Mesothelial cell of epicardium (in vitro differentiated cells): ENCODE measurements around the gene TP73. TPM values are rescaled to one million over a fixed set of nuclear protein-coding genes. Genes with fewer than 3 reads are reported as not detected.

Experiments
- DNase-seq, 2 experiments: peaks; one replicate each; pipeline ENCODE4 v3.0.0; 2021; ENCODE audit warnings: low spot score in 2 of 2; ENCODE audit not compliant: unreplicated experiment in 2 of 2
- H3K27ac Mint-ChIP-seq: 2 replicates; pipeline ENCODE4 v1.8.0; 2021; ENCODE audit warnings: mixed read lengths
- H3K27me3 Mint-ChIP-seq: 2 replicates; pipeline ENCODE4 v1.8.0; 2021; ENCODE audit warnings: low read depth, mixed read lengths
- H3K36me3 Mint-ChIP-seq: 2 replicates; pipeline ENCODE4 v1.8.0; 2021; ENCODE audit warnings: mixed read lengths
- H3K4me1 Mint-ChIP-seq: 2 replicates; pipeline ENCODE4 v1.8.0; 2021; ENCODE audit warnings: mixed read lengths
- H3K4me3 Mint-ChIP-seq: 2 replicates; pipeline ENCODE4 v1.8.0; 2021; ENCODE audit warnings: mild to moderate bottlenecking, moderate library complexity, mixed read lengths
- H3K9me3 Mint-ChIP-seq: 2 replicates; pipeline ENCODE4 v1.8.0; 2021; ENCODE audit warnings: mixed read lengths
- CTCF ChIP-seq: fragments of 200-600 bp; sonication (generic); IDR thresholded peaks from one replicate; pipeline ENCODE4 v1.5.0; 2021; ENCODE audit warnings: antibody characterized with exemption; ENCODE audit not compliant: unreplicated experiment
- total RNA-seq: library from RNA; stranded (reverse); gene quantifications from 3 replicates; pipeline ENCODE4 v1.2.1, GENCODE V29; 2021

The TP73 gene
- total RNA-seq, 1 donor from 2014 or later, result 1.4 TPM

DNA sequence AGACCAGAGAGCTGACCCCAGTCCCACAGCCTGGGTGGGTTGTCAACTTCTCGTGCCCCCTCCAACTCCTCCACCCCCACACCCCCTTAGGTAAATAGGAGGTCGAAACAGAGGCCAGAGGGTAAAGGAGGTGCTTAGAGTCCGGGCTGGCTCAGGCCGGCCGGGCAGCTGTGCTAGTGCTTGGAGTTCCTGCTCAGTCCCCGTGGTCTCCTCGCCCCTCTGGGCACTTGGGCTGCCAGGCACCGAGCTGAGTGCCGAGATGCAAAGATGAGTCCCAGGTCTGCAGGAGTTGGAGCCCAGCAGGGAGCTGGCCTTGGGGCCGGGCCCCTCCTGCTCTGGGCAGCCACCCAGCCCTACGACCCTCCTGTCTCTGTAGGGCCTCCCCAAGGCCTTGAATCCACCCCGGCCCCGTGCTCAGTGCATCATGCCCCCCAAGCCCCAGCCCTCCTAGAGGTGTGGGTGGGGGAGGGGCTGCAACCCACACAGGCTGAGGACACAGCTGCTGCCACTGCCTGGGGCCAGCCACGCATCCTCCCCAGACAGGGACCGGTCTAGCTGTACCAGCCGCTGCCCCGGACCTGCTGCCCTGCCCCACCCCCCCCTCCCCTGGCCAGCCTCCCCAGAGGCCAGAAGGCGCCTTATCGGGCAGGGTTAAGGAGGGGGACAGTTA is 122.1 kb downstream of the TP73 start:
- no peak for TF ChIP-seq CTCF
- H3K27ac Mint-ChIP-seq, result no peak overlapping the region
- H3K27me3 Mint-ChIP-seq, result no peaks in the 10 kb centered on the region
- H3K4me3 Mint-ChIP-seq, result no peak overlapping the region
- peaks cover 22% of the 10 kb centered on the region for H3K4me1 Mint-ChIP-seq
- no peaks in the 10 kb centered on the region for H3K9me3 Mint-ChIP-seq
- no peak for DNase-seq
- H3K36me3 Mint-ChIP-seq, result peaks cover 4% of the 10 kb centered on the region

- Mint-ChIP-seq H3K27me3 (no peaks in the 10 kb centered on the region), H3K27ac (peak overlapping the region; percentile 34), H3K4me3 (no peak overlapping the region), H3K36me3 (peaks cover 9% of the 10 kb centered on the region), H3K9me3 (no peaks in the 10 kb centered on the region), H3K4me1 (peaks cover 22% of the 10 kb centered on the region)
- no peak for TF ChIP-seq CTCF
- no peak for DNase-seq
Observed at GRCh38 chr1:3774946-3775489, 122.7 kb downstream of the TP73 start.

DNA sequence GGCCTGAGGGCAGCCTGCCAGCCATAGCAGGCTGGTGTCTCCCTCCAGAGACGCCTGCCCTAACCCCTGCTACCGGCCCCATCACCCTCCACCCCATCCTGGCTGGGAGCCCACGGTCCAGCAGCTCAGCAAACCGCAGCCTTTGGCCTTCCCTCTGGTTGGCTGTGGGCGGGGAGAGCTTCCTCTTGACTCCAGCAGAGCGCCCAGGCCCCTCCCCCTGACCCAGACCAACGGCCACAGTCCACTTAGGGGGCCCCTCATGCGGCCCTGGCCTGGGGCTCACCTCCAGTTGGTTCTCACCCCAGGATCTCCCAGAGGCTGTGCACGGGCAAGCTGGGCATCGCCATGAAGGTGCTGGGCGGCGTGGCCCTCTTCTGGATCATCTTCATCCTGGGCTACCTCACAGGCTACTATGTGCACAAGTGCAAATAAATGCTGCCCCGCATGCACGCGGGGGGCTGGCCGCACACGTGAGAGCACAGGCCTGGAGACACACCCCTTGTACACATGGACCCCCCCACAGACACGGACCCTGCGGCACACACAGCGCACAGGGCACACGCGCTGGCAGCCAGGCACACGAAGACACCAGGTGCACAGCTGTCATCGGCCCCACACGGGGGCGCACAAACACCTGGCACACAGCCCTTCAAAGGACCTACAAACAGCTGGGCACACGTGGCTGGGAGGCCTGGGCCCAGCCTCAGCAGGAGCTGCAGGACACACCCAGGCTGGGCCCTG is 123.3 kb downstream of the TP73 start:
- TF ChIP-seq CTCF, result no peak
- peaks cover 14% of the 10 kb centered on the region for H3K36me3 Mint-ChIP-seq

GRCh38 chr1:3776231-3776961 is 124.1 kb downstream of the TP73 start:
- H3K4me1 Mint-ChIP-seq, result peaks cover 21% of the 10 kb centered on the region
- H3K27ac Mint-ChIP-seq, result no peak overlapping the region
- H3K4me3 Mint-ChIP-seq, result no peak overlapping the region
- H3K36me3 Mint-ChIP-seq, result peaks cover 18% of the 10 kb centered on the region
- H3K27me3 Mint-ChIP-seq, result no peaks in the 10 kb centered on the region
- no peak for DNase-seq
- TF ChIP-seq CTCF, result no peak
- no peaks in the 10 kb centered on the region for H3K9me3 Mint-ChIP-seq

More for the DNA sequence above, 123.3 kb downstream of the TP73 start:
- no peaks in the 10 kb centered on the region for H3K9me3 Mint-ChIP-seq
- peaks cover 22% of the 10 kb centered on the region for H3K4me1 Mint-ChIP-seq
- no peak for DNase-seq
- H3K27me3 Mint-ChIP-seq, result no peaks in the 10 kb centered on the region
- no peak overlapping the region for H3K27ac Mint-ChIP-seq
- no peak overlapping the region for H3K4me3 Mint-ChIP-seq

DNA sequence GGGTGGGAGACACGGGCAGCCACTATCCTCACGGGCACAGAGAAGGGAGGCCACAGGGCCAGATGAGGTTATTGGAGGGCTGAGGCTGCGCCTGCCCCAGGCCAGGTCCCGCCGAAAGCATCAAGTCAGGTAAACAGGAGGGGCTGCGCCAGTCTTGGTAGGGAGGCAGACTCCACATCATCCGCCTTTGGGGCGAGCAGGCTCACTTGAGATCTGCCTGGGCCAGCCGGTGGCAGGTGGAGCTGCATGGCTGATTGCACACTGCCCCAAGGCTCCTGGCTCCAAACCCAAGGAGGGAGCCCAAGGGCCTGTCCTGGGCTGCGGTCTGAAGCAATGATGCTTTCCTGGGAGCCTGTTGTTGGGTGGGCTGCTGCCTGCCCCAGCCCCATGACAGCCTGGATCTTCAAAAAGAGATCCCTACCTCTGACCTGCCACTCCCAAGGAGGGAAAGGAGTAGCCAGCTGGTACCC is 124.8 kb downstream of the TP73 start:
- Mint-ChIP-seq H3K27me3 (no peaks in the 10 kb centered on the region), H3K36me3 (peaks cover 22% of the 10 kb centered on the region), H3K4me3 (no peak overlapping the region), H3K27ac (peak overlapping the region; percentile 16), H3K9me3 (no peaks in the 10 kb centered on the region), H3K4me1 (peaks cover 17% of the 10 kb centered on the region)
- TF ChIP-seq CTCF, result no peak
- DNase-seq, result no peak
